Right cardiac atrium (tissue), 5 donors: ENCODE measurements around the gene HLA-DPA1. TPM values are rescaled to one million over a fixed set of nuclear protein-coding genes. Genes with fewer than 3 reads are reported as not detected.
"Not testable (repeated sequence)": the region's sequence is repeated elsewhere in the genome, so short reads cannot be mapped to it uniquely, and the experiment has no call there.

Source experiments
- ATAC-seq, 2 donors: fragments of 200-7000 bp; cut with Tn5 transposase; one replicate each; pipeline versions ENCODE4 v1.8.0 to v1.9.1; 2020; ENCODE audit warnings: moderate library complexity in 2 of 2, mild to moderate bottlenecking in 1 of 2
- DNase-seq, 3 donors: peaks; one replicate each; pipeline ENCODE4 v3.0.0-alpha.2; 2020
- H3K27ac ChIP-seq: one replicate; pipeline ENCODE4 v1.5.1; 2013; ENCODE audit warnings: mild to moderate bottlenecking, low read length, control low read depth, moderate library complexity
- H3K27me3 ChIP-seq: one replicate; pipeline ENCODE4 v1.6.1; 2013; ENCODE audit not compliant: control insufficient read depth, insufficient read depth
- H3K4me1 ChIP-seq: one replicate; pipeline ENCODE4 v1.6.1; 2013; ENCODE audit warnings: low read length; ENCODE audit not compliant: control insufficient read depth, insufficient read depth
- H3K4me3 ChIP-seq: one replicate; pipeline ENCODE4 v1.5.1; 2013; ENCODE audit warnings: low read length, control low read depth
- H3K9me3 ChIP-seq: one replicate; pipeline ENCODE4 v1.6.1; 2013; ENCODE audit warnings: low read length; ENCODE audit not compliant: control insufficient read depth
- WGBS: extraction: QIAGEN DNeasy Blood & Tissue Kit; methylation state at CpG from one replicate; pipeline ENCODE4 v1.1.7; 2013; 5-methylcytosine and 5-hydroxymethylcytosine counted together
- intact Hi-C, 4 donors: fragments of 100-400 bp; cut with DNase I; formaldehyde crosslinking; loops; one replicate each; pipeline versions ENCODE4 v1.11.0 to v1.14.0; 2022 to 2023
- polyA plus RNA-seq: library from polyadenylated mRNA; stranded (reverse); fragments of 200-250 nt; gene quantifications from one replicate; pipeline ENCODE4 v1.2.3, GENCODE V29; 2013
- total RNA-seq, 4 donors: library from RNA; stranded (reverse); fragmentation: NEBNext Ultra II Directional; extraction: Animal tissue kit (Norgen Biotek cat#: 25700); gene quantifications; one replicate each; pipeline ENCODE4 v1.2.1, GENCODE V29; 2021
- donor health status: healthy with polysubstance abuse.
- donor health status: DM: no; HTN: yes; CAD: no.
- donor health status: DM: no; HTN: no; CAD: no.
- donor health status: DM: no; HTN: yes; CAD: no; lungs with severe emphysema.
- donor health status: DM: yes; HTN: yes; CAD: no.

HLA-DPA1 gene
- total and polyA plus RNA-seq, 5 donors, result 31.1 to 58.6 (median 53.9) TPM

DNA sequence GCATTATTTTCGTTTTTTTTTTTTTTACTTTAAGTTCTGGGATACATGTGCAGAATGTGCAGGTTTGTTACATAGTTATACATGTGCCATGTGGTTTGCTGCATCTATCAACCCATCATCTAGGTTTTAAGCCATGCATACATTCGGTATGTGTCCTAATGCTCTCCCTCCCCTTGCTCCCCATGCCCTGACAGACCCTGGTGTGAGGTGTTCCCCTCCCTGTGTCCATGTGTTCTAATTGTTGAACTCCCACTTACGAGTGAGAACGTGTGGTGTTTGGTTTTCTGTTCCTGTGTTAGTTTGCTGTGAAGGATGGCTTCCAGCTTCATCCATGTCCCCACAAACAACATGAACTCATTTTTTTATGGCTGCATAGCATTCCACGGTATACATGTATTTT lies 10.0 kb downstream of the HLA-DPA1 start:
- DNase-seq, intact Hi-C loops, ATAC-seq, H3K27me3 ChIP-seq, H3K9me3 ChIP-seq, H3K4me1 ChIP-seq, H3K27ac ChIP-seq, H3K4me3 ChIP-seq: not testable (repeated sequence)
- WGBS, result 66% methylated on average over 5 of the region's 5 CpGs

DNA sequence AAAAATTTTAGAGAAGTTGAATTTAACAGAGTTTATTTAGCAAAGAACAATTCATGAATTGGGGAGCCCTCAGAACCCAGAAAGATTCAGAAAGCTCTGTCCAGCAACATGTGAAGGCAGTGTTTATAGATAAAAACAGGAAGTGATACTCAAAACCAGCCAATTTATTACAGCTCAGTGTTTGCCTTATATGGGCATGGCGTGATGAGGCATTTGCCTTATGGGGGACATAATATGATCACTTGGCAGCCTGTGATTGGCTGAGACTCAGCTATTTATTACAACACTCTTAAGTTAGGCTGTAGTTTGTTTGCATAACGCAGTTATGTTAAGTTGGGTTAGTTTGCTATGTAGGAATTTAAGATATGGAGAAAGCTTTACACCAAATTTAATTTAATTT lies 11.5 kb downstream of the HLA-DPA1 start:
- Histone ChIP-seq H3K4me1 (no peaks in the 10 kb centered on the region), H3K27ac (no peak overlapping the region), H3K4me3 (no peak overlapping the region), H3K9me3 (no peaks in the 10 kb centered on the region), H3K27me3 (no peaks in the 10 kb centered on the region)
- intact Hi-C loops, result no loop called here
- DNase-seq, result no peak
- 83% methylated on average over 2 of the region's 2 CpGs for WGBS
- no peak for ATAC-seq

DNA sequence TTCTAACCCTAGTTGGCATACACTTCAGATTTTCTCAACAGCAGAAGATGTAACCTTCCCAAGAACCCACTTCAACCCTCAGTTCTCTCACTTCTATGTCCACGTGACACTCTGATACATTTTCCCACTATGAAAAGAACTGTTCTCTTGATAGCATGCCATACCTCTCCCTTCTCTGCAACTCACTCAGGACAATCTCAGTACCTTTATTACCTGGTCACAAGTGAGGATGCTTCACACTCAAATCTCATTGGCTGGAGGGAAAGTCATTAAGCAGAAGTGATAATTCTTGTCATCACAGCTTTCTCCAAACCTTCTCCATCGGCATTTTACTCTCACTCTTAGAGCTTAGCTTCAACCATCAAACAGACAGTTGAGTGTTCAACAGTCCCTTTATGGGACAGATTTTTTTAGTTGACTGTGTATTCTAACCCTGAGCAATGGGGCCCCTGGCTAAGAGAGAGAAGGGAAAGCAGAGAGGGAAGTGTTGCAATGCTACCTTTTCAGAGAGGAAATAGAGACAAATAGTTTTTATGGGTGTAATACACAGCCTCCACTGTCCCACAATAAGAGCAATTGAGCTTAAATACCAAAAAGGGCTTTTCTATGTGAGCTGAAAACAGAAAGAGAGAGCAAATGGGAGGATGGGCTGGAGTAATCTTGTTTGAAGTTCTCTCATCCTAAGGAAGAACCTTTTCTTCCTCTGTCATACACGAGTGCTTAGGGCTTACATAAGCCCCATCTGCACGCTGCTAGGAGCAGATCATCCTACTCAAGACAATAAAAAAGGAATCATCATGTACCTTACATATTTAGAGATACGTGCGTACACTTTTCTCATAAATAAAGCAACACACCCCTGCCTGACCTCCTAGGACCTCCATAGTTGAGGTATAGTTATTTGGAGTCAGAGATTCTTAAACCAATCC lies 16.0 kb downstream of the HLA-DPA1 start:
- Histone ChIP-seq H3K27me3 (no peaks in the 10 kb centered on the region), H3K9me3 (no peaks in the 10 kb centered on the region), H3K27ac (no peak overlapping the region), H3K4me1 (no peaks in the 10 kb centered on the region), H3K4me3 (no peak overlapping the region)
- ATAC-seq (no peak), DNase-seq (no peak)
- 63% methylated on average over 6 of the region's 6 CpGs for WGBS
- intact Hi-C loops, result no loop called here

DNA sequence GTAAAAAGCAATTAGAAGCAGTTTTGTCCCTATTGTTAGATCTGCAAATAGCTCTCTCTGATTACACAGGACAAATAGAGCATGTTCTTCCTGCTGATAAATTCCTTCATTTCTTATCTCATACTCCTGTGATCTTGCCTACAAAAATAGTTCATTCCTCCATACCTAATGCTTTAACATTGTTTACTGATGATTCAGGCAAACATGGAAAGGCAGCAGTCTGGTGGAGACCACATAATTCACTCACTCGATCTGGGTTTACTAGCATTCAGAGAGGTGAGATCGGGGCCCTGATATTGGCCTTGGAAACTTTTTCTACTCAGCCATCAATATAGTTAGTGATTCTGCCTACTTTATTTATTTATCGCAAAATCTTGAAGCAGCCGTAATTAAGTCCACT lies 20.2 kb downstream of the HLA-DPA1 start:
- H3K9me3 ChIP-seq, result no peaks in the 10 kb centered on the region
- ATAC-seq (no peak), DNase-seq (no peak)
- no peaks in the 10 kb centered on the region for H3K4me1 ChIP-seq
- intact Hi-C loops, result no loop called here
- H3K27me3 ChIP-seq, result no peaks in the 10 kb centered on the region
- no peak overlapping the region for H3K4me3 ChIP-seq
- no peak overlapping the region for H3K27ac ChIP-seq
- WGBS, result 42% methylated on average over 4 of the region's 4 CpGs

DNA sequence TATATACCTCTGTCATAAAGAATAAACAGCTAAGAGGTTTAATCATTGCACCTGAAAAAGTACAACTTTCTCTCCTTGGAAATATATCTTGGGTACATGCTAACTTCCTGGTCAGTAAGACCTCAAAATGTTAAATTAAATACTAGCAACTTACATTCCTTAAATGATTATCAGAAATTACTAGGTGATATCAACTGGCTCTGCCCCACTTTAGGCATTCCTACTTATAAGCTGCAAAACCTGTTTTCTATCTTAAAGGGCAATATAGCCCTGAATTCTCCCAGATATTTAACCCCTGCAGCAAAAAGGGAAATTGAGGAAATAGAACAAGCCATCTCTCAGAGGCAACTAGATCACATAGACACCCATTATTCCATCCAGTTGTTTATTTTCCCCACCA lies 20.8 kb downstream of the HLA-DPA1 start:
- DNase-seq (no peak), ATAC-seq (no peak)
- no peak overlapping the region for H3K4me3 ChIP-seq
- intact Hi-C loops, result no loop called here
- no peak overlapping the region for H3K27ac ChIP-seq
- no peaks in the 10 kb centered on the region for H3K9me3 ChIP-seq
- H3K4me1 ChIP-seq, result no peaks in the 10 kb centered on the region
- H3K27me3 ChIP-seq, result no peaks in the 10 kb centered on the region

- DNase-seq, result no peak
- WGBS, result 76% methylated on average over 6 of the region's 6 CpGs
- no peaks in the 10 kb centered on the region for H3K27me3 ChIP-seq
- H3K4me1 ChIP-seq, result no peaks in the 10 kb centered on the region
- intact Hi-C loops, result no loop called here
- no peak overlapping the region for H3K4me3 ChIP-seq
- no peak for ATAC-seq
- H3K9me3 ChIP-seq, result no peaks in the 10 kb centered on the region
- H3K27ac ChIP-seq, result no peak overlapping the region
Measured at GRCh38 chr6:33050014-33050810, 23.2 kb downstream of the HLA-DPA1 start.

- no peaks in the 10 kb centered on the region for H3K9me3 ChIP-seq
- H3K4me1 ChIP-seq, result no peaks in the 10 kb centered on the region
- 54% methylated on average over 9 of the region's 9 CpGs for WGBS
- no peak overlapping the region for H3K27ac ChIP-seq
- DNase-seq (no peak), ATAC-seq (no peak)
- no peaks in the 10 kb centered on the region for H3K27me3 ChIP-seq
- H3K4me3 ChIP-seq, result no peak overlapping the region
- intact Hi-C loops, result no loop called here
Measured at GRCh38 chr6:33049323-33050013, 24.0 kb downstream of the HLA-DPA1 start.

DNA sequence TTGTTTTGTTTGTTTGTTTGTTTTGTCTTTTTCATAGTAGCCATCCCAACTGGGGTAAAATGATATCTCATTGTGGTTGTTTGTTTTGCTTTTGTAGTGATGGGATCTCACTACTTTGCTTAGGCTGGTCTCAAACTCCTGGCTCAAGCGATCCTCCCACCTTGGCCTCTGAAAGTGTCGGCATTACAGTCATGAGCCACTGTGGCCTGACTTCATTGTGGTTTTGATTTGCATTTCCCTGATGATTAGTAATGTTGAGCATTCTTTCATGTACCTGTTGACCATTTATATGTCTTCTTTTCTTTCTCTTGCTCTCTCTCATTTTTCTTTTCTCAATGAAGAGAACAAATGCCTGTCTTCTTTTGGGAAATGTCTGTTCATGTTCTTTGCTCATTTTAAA lies 33.3 kb downstream of the HLA-DPA1 start:
- ATAC-seq, result no peak
- intact Hi-C loops, result no loop called here
- WGBS, result 94% methylated on average over 2 of the region's 2 CpGs

GRCh38 chr6:33036535-33036934 lies 36.9 kb downstream of the HLA-DPA1 start:
- no peaks in the 10 kb centered on the region for H3K4me1 ChIP-seq
- no peak for DNase-seq
- no peak overlapping the region for H3K27ac ChIP-seq
- no peaks in the 10 kb centered on the region for H3K9me3 ChIP-seq
- no peak overlapping the region for H3K4me3 ChIP-seq
- no peak for ATAC-seq
- no peaks in the 10 kb centered on the region for H3K27me3 ChIP-seq
- 61% methylated on average over 1 of the region's 1 CpG for WGBS
- intact Hi-C loops, result no loop called here

More for the DNA sequence above, 33.3 kb downstream of the HLA-DPA1 start:
- Histone ChIP-seq H3K9me3 (no peaks in the 10 kb centered on the region), H3K4me3 (no peak overlapping the region), H3K27ac (no peak overlapping the region), H3K4me1 (no peaks in the 10 kb centered on the region), H3K27me3 (no peaks in the 10 kb centered on the region)
- DNase-seq, result no peak

- 97% methylated on average over 1 of the region's 1 CpG for WGBS
- ATAC-seq (no peak), DNase-seq (no peak)
- Histone ChIP-seq H3K27ac (no peak overlapping the region), H3K4me1 (no peaks in the 10 kb centered on the region), H3K9me3 (no peaks in the 10 kb centered on the region), H3K27me3 (no peaks in the 10 kb centered on the region), H3K4me3 (no peak overlapping the region)
- intact Hi-C loops, result no loop called here
Measured at GRCh38 chr6:33034554-33034953, 38.9 kb downstream of the HLA-DPA1 start.

- Histone ChIP-seq H3K4me3 (no peak overlapping the region), H3K27me3 (no peaks in the 10 kb centered on the region), H3K9me3 (no peaks in the 10 kb centered on the region), H3K27ac (no peak overlapping the region), H3K4me1 (no peaks in the 10 kb centered on the region)
- no peak for DNase-seq
- WGBS, result 66% methylated on average over 3 of the region's 3 CpGs
- intact Hi-C loops, result no loop called here
- no peak for ATAC-seq
Measured at GRCh38 chr6:33030245-33030644, 43.2 kb downstream of the HLA-DPA1 start.
